Liver (tissue), 9 donors: ENCODE results near the gene RSL1D1. TPM values are rescaled to one million over a fixed set of nuclear protein-coding genes. Genes with fewer than 3 reads are reported as not detected.

Experiments used
- DNase-seq: peaks from one replicate; pipeline ENCODE4 v3.0.0-alpha.2; 2017; ENCODE audit warnings: low spot score
- H3K27ac ChIP-seq, 2 donors: one replicate each; pipeline ENCODE4 v1.7.0; 2013; ENCODE audit warnings: inconsistent platforms in 2 of 2, low read length in 2 of 2, control low read depth in 1 of 2, low read depth in 1 of 2, mild to moderate bottlenecking in 1 of 2
- H3K27me3 ChIP-seq, 4 donors: one replicate each; pipeline versions ENCODE4 v1.6.1 to v1.7.0; 2013; ENCODE audit warnings: low read length in 3 of 4, inconsistent platforms in 1 of 4, mild to moderate bottlenecking in 1 of 4, moderate library complexity in 1 of 4; ENCODE audit not compliant: control insufficient read depth in 4 of 4, insufficient read depth in 4 of 4
- H3K36me3 ChIP-seq, 4 donors: one replicate each; pipeline versions ENCODE4 v1.6.1 to v1.7.0; 2013; ENCODE audit warnings: low read length in 3 of 4, mild to moderate bottlenecking in 3 of 4, low read depth in 1 of 4, moderate library complexity in 1 of 4; ENCODE audit not compliant: control insufficient read depth in 4 of 4, insufficient read depth in 3 of 4
- H3K4me1 ChIP-seq, 4 donors: one replicate each; pipeline versions ENCODE4 v1.6.1 to v1.7.0; 2013; ENCODE audit warnings: low read length in 3 of 4, mild to moderate bottlenecking in 3 of 4, moderate library complexity in 1 of 4; ENCODE audit not compliant: control insufficient read depth in 4 of 4, insufficient read depth in 4 of 4
- H3K4me3 ChIP-seq, 3 donors: one replicate each; pipeline versions ENCODE4 v1.6.1 to v1.7.0; 2013; ENCODE audit warnings: low read length in 3 of 3, control low read depth in 1 of 3, low read depth in 1 of 3, mild to moderate bottlenecking in 1 of 3
- H3K9ac ChIP-seq, 2 donors: one replicate each; pipeline ENCODE4 v1.7.0; 2013; ENCODE audit warnings: low read length in 2 of 2, mild to moderate bottlenecking in 2 of 2, moderate library complexity in 2 of 2, control low read depth in 1 of 2, low read depth in 1 of 2
- H3K9me3 ChIP-seq, 4 donors: one replicate each; pipeline versions ENCODE4 v1.6.1 to v1.7.0; 2013; ENCODE audit warnings: low read length in 3 of 4; ENCODE audit not compliant: control insufficient read depth in 4 of 4
- ATF3 ChIP-seq: IDR thresholded peaks from 2 replicates; pipeline ENCODE4 v1.6.1; 2016; ENCODE audit warnings: antibody characterized with exemption
- CTCF ChIP-seq: fragments of 150-350 bp; IDR thresholded peaks from 2 replicates; pipeline ENCODE4 v1.5.1; 2017; ENCODE audit warnings: improper control_type of control experiment, low read depth, low read length; ENCODE audit not compliant: missing input control
- EGR1 ChIP-seq, 2 donors: IDR thresholded peaks; 2 replicates each; pipeline ENCODE4 v1.6.1; 2016 to 2018; ENCODE audit warnings: antibody characterized with exemption in 2 of 2, low read depth in 2 of 2
- FOXA1 ChIP-seq: IDR thresholded peaks from 2 replicates; pipeline ENCODE4 v1.6.1; 2016; ENCODE audit warnings: antibody characterized with exemption
- FOXA2 ChIP-seq: IDR thresholded peaks from 2 replicates; pipeline ENCODE4 v1.6.1; 2016; ENCODE audit warnings: antibody characterized with exemption
- GABPA ChIP-seq, 2 donors: IDR thresholded peaks in 1 of 2; conservative IDR thresholded peaks in 1 of 2; 2 replicates each; pipeline ENCODE4 v1.6.1; 2016; ENCODE audit warnings: antibody characterized with exemption in 2 of 2, mild to moderate bottlenecking in 1 of 2, moderate library complexity in 1 of 2
- HNF4A ChIP-seq, 2 donors: conservative IDR thresholded peaks; 2 replicates each; pipeline ENCODE4 v1.6.1; 2016; ENCODE audit warnings: antibody characterized with exemption in 2 of 2, mild to moderate bottlenecking in 2 of 2
- HNF4G ChIP-seq: IDR thresholded peaks from 2 replicates; pipeline ENCODE4 v1.6.1; 2016; ENCODE audit warnings: antibody characterized with exemption
- JUND ChIP-seq, 2 donors: IDR thresholded peaks; 2 replicates each; pipeline ENCODE4 v1.6.1; 2016; ENCODE audit warnings: antibody characterized with exemption in 2 of 2
- MAX ChIP-seq: IDR thresholded peaks from 2 replicates; pipeline ENCODE4 v1.6.1; 2016; ENCODE audit warnings: antibody characterized with exemption
- NR2F2 ChIP-seq: IDR thresholded peaks from 2 replicates; pipeline ENCODE4 v1.6.1; 2016; ENCODE audit warnings: antibody characterized with exemption
- RAD21 ChIP-seq, 2 donors: IDR thresholded peaks; 2 replicates each; pipeline ENCODE4 v1.6.1; 2016; ENCODE audit warnings: antibody characterized with exemption in 2 of 2, mild to moderate bottlenecking in 2 of 2
- REST ChIP-seq: IDR thresholded peaks from 2 replicates; pipeline ENCODE4 v1.6.1; 2016; ENCODE audit warnings: antibody characterized with exemption, mild to moderate bottlenecking
- RXRA ChIP-seq, 2 donors: IDR thresholded peaks; 2 replicates each; pipeline ENCODE4 v1.6.1; 2017 to 2018; ENCODE audit warnings: antibody characterized with exemption in 2 of 2, mild to moderate bottlenecking in 1 of 2
- SP1 ChIP-seq: IDR thresholded peaks from 2 replicates; pipeline ENCODE4 v1.6.1; 2018; ENCODE audit warnings: antibody characterized with exemption, mild to moderate bottlenecking
- TAF1 ChIP-seq: conservative IDR thresholded peaks from 2 replicates; pipeline ENCODE4 v1.6.1; 2016; ENCODE audit warnings: antibody characterized with exemption, mild to moderate bottlenecking
- YY1 ChIP-seq: IDR thresholded peaks from 2 replicates; pipeline ENCODE4 v1.6.1; 2016; ENCODE audit warnings: antibody characterized with exemption, mild to moderate bottlenecking
- ZBTB33 ChIP-seq: IDR thresholded peaks from 2 replicates; pipeline ENCODE4 v1.6.1; 2016; ENCODE audit warnings: antibody characterized with exemption
- WGBS: extraction: QIAGEN DNeasy Blood & Tissue Kit; methylation state at CpG from one replicate; pipeline ENCODE4 v1.1.7; 2013; 5-methylcytosine and 5-hydroxymethylcytosine counted together
- polyA plus RNA-seq, 2 donors: library from polyadenylated mRNA; stranded (reverse) in 1 of 2; unstranded in 1 of 2; fragments of 200-250 nt in 1 of 2; fragments of >200 nt in 1 of 2; fragmentation: Nextera tagmentation in 1 of 2; extraction: Ambion mirVana in 1 of 2; gene quantifications; one replicate each; pipeline versions ENCODE4 v1.2.1 to v1.2.3, GENCODE V29; 2013 to 2015
- total RNA-seq, 2 donors: library from RNA; depleted of rRNA; stranded (reverse); fragments of >200 nt; gene quantifications; one replicate each; pipeline ENCODE4 v1.2.3, GENCODE V29; 2014
- donor health status: healthy.
- donor health status: healthy.
- donor health status: healthy.
- donor health status: healthy.
- donor health status: healthy.

Gene RSL1D1
- total and polyA plus RNA-seq, 4 donors = 35.2 to 59.7 (median 43.3) TPM

GRCh38 chr16:11862489-11862888 is 11.1 kb upstream of the RSL1D1 start:
- WGBS = 92% methylated on average over 2 of the region's 2 CpGs
- TF ChIP-seq RXRA (IDR thresholded peaks at IDR 0.05) = no peak
- no peak for TF ChIP-seq NR2F2
- TF ChIP-seq FOXA2 = no peak
- TF ChIP-seq EGR1 (IDR thresholded peaks at IDR 0.05; ENCODE audit: low read depth in 2 of 2) = no peak
- no peak for TF ChIP-seq JUND (IDR thresholded peaks at IDR 0.05)
- TF ChIP-seq CTCF = no peak
- Histone ChIP-seq H3K4me3 (no peak overlapping the region), H3K9me3 (no peaks in the 10 kb centered on the region), H3K36me3 (no peaks in the 10 kb centered on the region), H3K27me3 (no peaks in the 10 kb centered on the region), H3K9ac (no peak overlapping the region), H3K27ac (no peak overlapping the region), H3K4me1 (peaks cover 4 to 27% (median 9%) of the 10 kb centered on the region in 4 donors)
- no peak for DNase-seq

GRCh38 chr16:11857161-11857560 is 5.8 kb upstream of the RSL1D1 start:
- TF ChIP-seq EGR1 (IDR thresholded peaks at IDR 0.05; ENCODE audit: low read depth in 2 of 2) (no peak), ATF3 (no peak), MAX (no peak), FOXA2 (no peak), FOXA1 (no peak), HNF4A (conservative IDR thresholded peaks at IDR 0.05) (no peak), YY1 (no peak)
- DNase-seq = no peak
- 81% methylated on average over 4 of the region's 4 CpGs for WGBS
- H3K9ac ChIP-seq = no peak overlapping the region
- no peak overlapping the region for H3K27ac ChIP-seq
- peaks cover 2 to 17% (median 9%) of the 10 kb centered on the region in 4 donors for H3K4me1 ChIP-seq
- no peak overlapping the region for H3K4me3 ChIP-seq
- peaks cover 0 to 3% (median 0%) of the 10 kb centered on the region in 4 donors for H3K36me3 ChIP-seq
- no peaks in the 10 kb centered on the region for H3K9me3 ChIP-seq
- no peaks in the 10 kb centered on the region for H3K27me3 ChIP-seq

GRCh38 chr16:11852092-11852809 is 909 bp upstream of the RSL1D1 start:
- peaks cover 5 to 19% (median 12%) of the 10 kb centered on the region in 4 donors for H3K36me3 ChIP-seq
- DNase-seq = no peak
- no peaks in the 10 kb centered on the region for H3K27me3 ChIP-seq
- H3K9me3 ChIP-seq = no peaks in the 10 kb centered on the region
- H3K27ac ChIP-seq = peak overlapping the region; percentile 81 to 91
- H3K4me1 ChIP-seq = peaks cover 2 to 29% (median 14%) of the 10 kb centered on the region in 4 donors
- H3K4me3 ChIP-seq = peak overlapping the region; percentile 72 to 96 (median 78)
- WGBS = 39% methylated on average over 33 of the region's 33 CpGs
- peak overlapping the region; percentile 89 to 90 for H3K9ac ChIP-seq
- TF ChIP-seq HNF4G (no peak), SP1 (no peak), FOXA1 (no peak), TAF1 (no peak), RAD21 (IDR thresholded peaks at IDR 0.05) (no peak), FOXA2 (no peak), ATF3 (no peak), RXRA (IDR thresholded peaks at IDR 0.05) (no peak), ZBTB33 (no peak), YY1 (no peak), NR2F2 (no peak), JUND (IDR thresholded peaks at IDR 0.05) (no peak), HNF4A (conservative IDR thresholded peaks at IDR 0.05) (no peak), GABPA (IDR thresholded peaks at IDR 0.05 in 1 of 2, conservative IDR thresholded peaks at IDR 0.05 in 1 of 2) (no peak), EGR1 (IDR thresholded peaks at IDR 0.05; ENCODE audit: low read depth in 2 of 2) (no peak), MAX (no peak), REST (no peak)
